ENCODE results near the gene JAML.

Gene JAML

GRCh38 chr11:118156531-118157185 lies 68.2 kb downstream of the JAML start:
- no peak for TF ChIP-seq CTCF (IDR thresholded peaks at IDR 0.05)
- H3K4me1 ChIP-seq: no peaks in the 10 kb centered on the region
- H3K9ac ChIP-seq: no peak overlapping the region
- H3K79me2 ChIP-seq: no peaks in the 10 kb centered on the region
- no peaks in the 10 kb centered on the region for H3K9me3 ChIP-seq (ENCODE audit: control insufficient read depth, low read length)
- no peaks in the 10 kb centered on the region for H3K27me3 ChIP-seq (ENCODE audit: control insufficient read depth, insufficient read depth, low read length)
- H3K4me3 ChIP-seq (ENCODE audit: low read depth, low read length): no peak overlapping the region
- no peak overlapping the region for H3K4me2 ChIP-seq (ENCODE audit: low read length)
- H3K27ac ChIP-seq: no peak overlapping the region
- no peak overlapping the region for H2AFZ ChIP-seq
- no peaks in the 10 kb centered on the region for H3K36me3 ChIP-seq (ENCODE audit: control insufficient read depth, insufficient read depth, low read length)

DNA sequence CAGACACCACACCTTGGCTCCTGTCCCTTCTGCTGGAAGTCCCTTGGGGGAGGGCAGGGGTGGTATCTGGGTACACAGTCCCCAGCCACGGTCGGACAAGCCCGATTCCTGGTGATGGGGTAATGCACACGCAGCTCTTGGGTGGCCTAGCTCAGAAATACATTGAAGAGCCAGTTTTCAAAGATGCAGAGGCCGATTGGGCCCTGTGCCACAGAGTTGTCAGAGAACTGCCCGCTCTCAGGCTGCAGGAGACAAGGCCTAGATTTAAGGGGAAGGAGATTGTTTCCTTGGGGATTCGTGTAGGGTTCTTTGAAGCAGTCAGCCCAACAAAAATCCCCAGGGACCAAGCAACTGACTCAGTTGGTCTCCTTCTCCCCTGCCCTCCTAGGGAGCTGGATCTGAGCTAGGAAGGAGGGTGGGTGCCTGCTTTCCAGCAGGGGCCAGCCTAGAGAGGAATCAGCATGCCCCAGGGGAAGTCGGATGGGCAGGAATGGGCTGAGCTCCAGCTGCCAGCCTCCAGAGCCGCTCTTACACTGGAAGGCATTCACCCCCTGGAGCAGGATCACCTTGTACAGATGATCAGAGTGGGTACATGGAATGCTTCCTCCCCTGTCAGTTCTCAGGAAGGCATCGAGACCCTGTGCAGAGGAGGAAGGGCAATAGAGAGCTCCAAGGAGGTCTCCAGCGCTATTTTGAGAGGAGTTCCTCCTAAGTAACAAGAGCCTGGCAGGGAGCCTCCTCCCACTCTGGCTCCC lies 68.9 kb downstream of the JAML start:
- Histone ChIP-seq H3K27me3 (ENCODE audit: control insufficient read depth, insufficient read depth, low read length) (no peaks in the 10 kb centered on the region), H3K36me3 (ENCODE audit: control insufficient read depth, insufficient read depth, low read length) (no peaks in the 10 kb centered on the region), H3K4me3 (ENCODE audit: low read depth, low read length) (no peak overlapping the region), H3K9me3 (ENCODE audit: control insufficient read depth, low read length) (no peaks in the 10 kb centered on the region), H3K27ac (no peak overlapping the region), H3K9ac (no peak overlapping the region), H3K79me2 (no peaks in the 10 kb centered on the region), H3K4me2 (ENCODE audit: low read length) (no peak overlapping the region), H3K4me1 (no peaks in the 10 kb centered on the region), H2AFZ (no peak overlapping the region)
- no peak for TF ChIP-seq CTCF (IDR thresholded peaks at IDR 0.05)

DNA sequence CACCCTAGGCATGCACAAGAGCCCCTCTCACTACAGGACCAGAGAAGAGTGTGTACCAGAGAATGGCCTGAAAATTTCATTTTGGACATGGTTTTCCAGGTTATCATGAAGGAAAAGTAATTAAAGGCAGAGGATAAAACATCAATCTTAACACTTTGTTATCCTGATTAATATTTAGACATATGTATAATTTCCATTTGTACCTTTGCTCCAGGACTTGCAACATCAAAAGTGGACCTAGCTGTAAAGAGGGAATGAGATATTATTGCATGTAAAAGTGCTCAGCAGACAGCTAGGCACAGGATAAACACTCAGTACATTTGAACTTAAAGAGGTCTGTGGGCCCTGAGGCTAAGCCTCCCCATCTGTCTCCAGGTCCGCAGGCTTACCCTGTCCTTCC lies 70.2 kb downstream of the JAML start:
- Histone ChIP-seq H3K27me3 (ENCODE audit: control insufficient read depth, insufficient read depth, low read length) (no peaks in the 10 kb centered on the region), H3K27ac (no peak overlapping the region), H3K4me2 (ENCODE audit: low read length) (no peak overlapping the region), H3K9ac (no peak overlapping the region), H3K4me1 (no peaks in the 10 kb centered on the region), H3K4me3 (ENCODE audit: low read depth, low read length) (no peak overlapping the region), H3K9me3 (ENCODE audit: control insufficient read depth, low read length) (no peaks in the 10 kb centered on the region), H2AFZ (no peak overlapping the region), H3K36me3 (ENCODE audit: control insufficient read depth, insufficient read depth, low read length) (no peaks in the 10 kb centered on the region), H3K79me2 (no peaks in the 10 kb centered on the region)
- no peak for TF ChIP-seq CTCF (IDR thresholded peaks at IDR 0.05)

DNA sequence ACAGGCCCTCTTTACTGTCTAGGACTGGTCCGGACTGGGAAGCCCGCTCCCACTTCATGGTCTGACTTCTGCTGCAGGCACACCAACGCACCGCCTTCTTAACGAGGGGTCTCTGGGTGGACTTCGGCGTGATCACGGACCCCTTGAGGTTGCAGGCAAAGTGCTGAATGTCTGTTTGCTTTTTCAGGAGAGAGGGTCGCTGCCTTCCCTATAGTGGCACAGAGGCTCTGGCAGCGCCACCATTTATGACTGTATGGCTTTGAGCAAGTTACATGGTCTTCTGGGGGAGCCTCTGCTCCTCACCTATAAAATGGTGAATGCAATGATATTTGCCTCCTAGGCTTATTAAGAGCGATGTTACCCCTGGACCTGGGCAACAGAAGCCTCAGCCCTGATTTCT lies 70.8 kb downstream of the JAML start:
- Histone ChIP-seq H3K4me1 (no peaks in the 10 kb centered on the region), H3K27me3 (ENCODE audit: control insufficient read depth, insufficient read depth, low read length) (no peaks in the 10 kb centered on the region), H3K27ac (no peak overlapping the region), H3K79me2 (no peaks in the 10 kb centered on the region), H3K9me3 (ENCODE audit: control insufficient read depth, low read length) (no peaks in the 10 kb centered on the region), H3K4me3 (ENCODE audit: low read depth, low read length) (no peak overlapping the region), H3K4me2 (ENCODE audit: low read length) (no peak overlapping the region), H3K36me3 (ENCODE audit: control insufficient read depth, insufficient read depth, low read length) (no peaks in the 10 kb centered on the region), H2AFZ (no peak overlapping the region), H3K9ac (no peak overlapping the region)
- no peak for TF ChIP-seq CTCF (IDR thresholded peaks at IDR 0.05)

DNA sequence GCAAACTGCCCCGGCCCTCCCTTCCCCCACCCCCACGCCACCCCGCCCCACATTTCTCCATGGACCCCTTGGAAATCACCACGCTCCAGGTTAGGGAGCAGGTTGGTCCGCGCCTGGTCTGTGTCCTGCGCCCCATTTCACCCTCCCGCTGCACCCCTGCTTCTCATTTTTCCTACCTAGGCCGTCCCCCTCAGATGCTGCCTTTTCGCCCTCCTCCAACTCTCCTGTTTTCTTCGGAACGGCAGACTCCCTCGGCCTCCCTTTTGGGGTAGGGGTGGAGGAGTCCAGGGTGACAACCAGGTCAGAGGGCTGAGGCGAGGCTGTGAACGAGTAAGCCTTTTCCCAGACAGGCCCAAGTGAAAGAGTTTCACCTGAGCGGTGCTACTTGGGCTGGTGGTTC lies 71.3 kb downstream of the JAML start:
- no peak overlapping the region for H3K4me2 ChIP-seq (ENCODE audit: low read length)
- no peak overlapping the region for H3K9ac ChIP-seq
- H3K4me3 ChIP-seq (ENCODE audit: low read depth, low read length): no peak overlapping the region
- H3K27ac ChIP-seq: no peak overlapping the region
- no peaks in the 10 kb centered on the region for H3K27me3 ChIP-seq (ENCODE audit: control insufficient read depth, insufficient read depth, low read length)
- H3K79me2 ChIP-seq: no peaks in the 10 kb centered on the region
- H3K36me3 ChIP-seq (ENCODE audit: control insufficient read depth, insufficient read depth, low read length): no peaks in the 10 kb centered on the region
- no peak for TF ChIP-seq CTCF (IDR thresholded peaks at IDR 0.05)
- no peak overlapping the region for H2AFZ ChIP-seq
- H3K4me1 ChIP-seq: no peaks in the 10 kb centered on the region
- no peaks in the 10 kb centered on the region for H3K9me3 ChIP-seq (ENCODE audit: control insufficient read depth, low read length)
